Stimulated activated CD4-positive, alpha-beta T cell treated with anti-CD3 and anti-CD28 coated beads, TNF-alpha, amount 100 ng/mL, for 1 hour (primary cell): ENCODE results near the gene TMEM54.
"Not testable (repeated sequence)": the region's sequence is repeated elsewhere in the genome, so short reads cannot be mapped to it uniquely, and the experiment has no call there.

Source experiments
- DNase-seq, 3 donors: peaks; one replicate each; pipeline ENCODE4 v3.0.0-alpha.2; 2020; ENCODE audit warnings: low read depth in 3 of 3, low spot score in 1 of 3

The TMEM54 gene

GRCh38 chr1:32919811-32920733, 18.9 kb upstream of the TMEM54 start:
- no peak for DNase-seq

- no peak for DNase-seq
These were observed 17.0 kb upstream of the TMEM54 start for GRCh38 chr1:32918179-32918578.

- DNase-seq: no peak
These were observed 16.3 kb upstream of the TMEM54 start for GRCh38 chr1:32917521-32917920.

GRCh38 chr1:32915766-32916706, 14.8 kb upstream of the TMEM54 start:
- DNase-seq: no peak

- DNase-seq: no peak
These were observed 9.1 kb upstream of the TMEM54 start for GRCh38 chr1:32910319-32910718.

GRCh38 chr1:32907435-32907834, 6.2 kb upstream of the TMEM54 start:
- DNase-seq: no peak

DNA sequence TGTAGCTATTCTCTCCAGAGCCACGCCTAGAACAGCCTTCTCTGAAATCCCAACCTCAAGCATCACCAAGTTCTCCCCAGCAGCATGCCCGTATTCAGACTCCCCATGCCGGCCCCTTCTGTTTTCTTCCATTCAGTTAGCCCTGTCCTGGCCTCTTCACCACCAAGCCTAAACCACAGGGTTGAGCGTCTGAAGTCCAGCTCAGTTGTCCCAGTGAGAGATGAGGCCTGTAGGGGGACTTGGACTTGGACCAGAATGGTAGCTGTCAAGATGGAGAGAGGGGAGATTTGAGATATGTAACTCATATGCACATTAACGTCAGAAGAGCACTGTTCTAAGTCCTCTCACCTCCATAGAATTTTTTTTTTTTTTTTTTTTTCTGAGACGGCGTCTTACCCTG, 5.5 kb upstream of the TMEM54 start:
- no peak for DNase-seq

GRCh38 chr1:32905588-32905987, 4.4 kb upstream of the TMEM54 start:
- DNase-seq: not testable (repeated sequence)

GRCh38 chr1:32904797-32905196, 3.6 kb upstream of the TMEM54 start:
- DNase-seq: no peak

- no peak for DNase-seq
These were observed 3.0 kb upstream of the TMEM54 start for GRCh38 chr1:32903991-32904785.

DNA sequence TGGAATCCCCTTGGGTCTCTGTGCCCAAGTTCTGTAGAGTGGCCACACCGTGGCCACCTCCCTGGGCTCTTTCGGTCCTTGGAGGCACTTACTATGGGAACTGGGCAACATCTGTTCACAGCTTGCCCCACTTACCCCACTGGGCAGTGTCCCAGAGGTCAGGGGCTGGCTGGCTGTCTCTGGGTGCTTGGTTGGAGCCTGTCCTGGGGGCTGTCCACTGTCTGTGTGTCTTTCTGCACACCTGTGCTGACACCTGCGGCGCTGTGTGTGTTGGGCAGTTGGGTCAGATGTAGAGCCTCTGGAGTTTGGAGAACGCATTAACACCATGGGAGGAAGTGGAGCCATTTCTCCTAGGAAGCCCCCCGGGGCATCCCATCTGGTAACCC, 1.3 kb upstream of the TMEM54 start:
- DNase-seq: no peak

DNA sequence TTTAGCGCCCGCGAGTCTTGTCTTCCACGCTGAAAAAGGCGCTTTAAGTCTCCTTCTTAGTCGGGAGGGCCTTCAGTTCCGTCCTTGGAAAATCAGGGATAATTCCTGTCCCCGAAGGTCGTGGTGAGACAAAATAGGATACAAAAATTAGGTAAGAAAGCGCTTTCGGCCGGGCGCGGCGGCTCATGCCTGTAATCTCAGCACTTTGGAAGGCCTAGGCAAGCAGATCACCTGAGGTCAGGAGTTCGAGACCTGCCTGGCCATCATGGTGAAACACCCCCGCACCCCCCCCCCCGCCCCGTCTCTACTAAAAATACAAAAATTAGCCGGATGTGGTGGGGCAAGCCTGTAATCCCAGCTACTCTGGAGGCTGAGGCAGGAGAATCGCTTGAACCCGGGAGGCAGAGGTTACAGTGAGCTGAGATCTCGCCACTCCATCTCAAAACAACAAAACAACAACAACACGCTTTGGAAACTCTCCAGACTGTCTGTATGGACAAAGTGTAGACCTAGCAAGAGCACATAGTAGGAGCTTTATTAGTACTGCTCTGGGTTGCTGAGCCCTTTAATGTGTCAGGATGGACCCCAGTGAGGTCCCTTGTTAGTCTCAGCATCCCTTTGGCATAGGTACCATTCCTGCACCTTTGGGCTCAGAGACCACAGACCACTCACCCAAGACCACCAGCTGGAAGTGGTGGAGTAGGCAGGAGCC, 790 bp upstream of the TMEM54 start:
- no peak for DNase-seq

DNA sequence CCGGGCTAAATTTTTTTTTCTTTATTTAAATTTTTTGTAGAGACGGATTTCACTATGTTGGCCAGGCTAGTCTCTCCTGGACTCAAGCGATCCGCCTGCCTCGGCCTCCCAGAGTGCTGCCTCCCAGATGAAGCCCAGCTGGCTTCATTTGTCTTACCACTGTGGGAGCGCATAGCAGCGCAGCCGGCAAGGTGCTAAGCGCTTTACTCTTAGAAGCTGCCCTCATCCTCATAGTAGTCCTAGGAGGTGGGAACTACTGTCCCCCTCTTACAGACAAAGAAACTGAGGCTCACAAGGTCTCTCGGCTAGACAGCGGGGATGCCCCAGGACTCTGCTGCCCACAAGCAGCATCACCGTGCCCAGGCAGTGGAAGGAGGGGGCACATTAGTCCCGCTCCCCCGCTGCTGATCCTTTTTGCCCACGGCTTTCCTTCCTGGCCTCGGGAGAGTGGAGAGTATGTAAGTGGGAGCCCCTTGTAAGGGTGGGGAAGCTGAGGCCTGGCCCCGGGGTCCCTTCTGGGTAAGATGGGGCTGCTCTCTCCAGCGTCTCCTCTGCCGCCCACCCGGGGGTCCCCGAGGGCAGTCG, 726 bp downstream of the TMEM54 start:
- no peak for DNase-seq

- DNase-seq: no peak
These were observed 1.4 kb downstream of the TMEM54 start for GRCh38 chr1:32899586-32900296.

- no peak for DNase-seq
These were observed 2.2 kb downstream of the TMEM54 start for GRCh38 chr1:32898958-32899357.

- no peak for DNase-seq
These were observed 3.1 kb downstream of the TMEM54 start for GRCh38 chr1:32898056-32898455.

DNA sequence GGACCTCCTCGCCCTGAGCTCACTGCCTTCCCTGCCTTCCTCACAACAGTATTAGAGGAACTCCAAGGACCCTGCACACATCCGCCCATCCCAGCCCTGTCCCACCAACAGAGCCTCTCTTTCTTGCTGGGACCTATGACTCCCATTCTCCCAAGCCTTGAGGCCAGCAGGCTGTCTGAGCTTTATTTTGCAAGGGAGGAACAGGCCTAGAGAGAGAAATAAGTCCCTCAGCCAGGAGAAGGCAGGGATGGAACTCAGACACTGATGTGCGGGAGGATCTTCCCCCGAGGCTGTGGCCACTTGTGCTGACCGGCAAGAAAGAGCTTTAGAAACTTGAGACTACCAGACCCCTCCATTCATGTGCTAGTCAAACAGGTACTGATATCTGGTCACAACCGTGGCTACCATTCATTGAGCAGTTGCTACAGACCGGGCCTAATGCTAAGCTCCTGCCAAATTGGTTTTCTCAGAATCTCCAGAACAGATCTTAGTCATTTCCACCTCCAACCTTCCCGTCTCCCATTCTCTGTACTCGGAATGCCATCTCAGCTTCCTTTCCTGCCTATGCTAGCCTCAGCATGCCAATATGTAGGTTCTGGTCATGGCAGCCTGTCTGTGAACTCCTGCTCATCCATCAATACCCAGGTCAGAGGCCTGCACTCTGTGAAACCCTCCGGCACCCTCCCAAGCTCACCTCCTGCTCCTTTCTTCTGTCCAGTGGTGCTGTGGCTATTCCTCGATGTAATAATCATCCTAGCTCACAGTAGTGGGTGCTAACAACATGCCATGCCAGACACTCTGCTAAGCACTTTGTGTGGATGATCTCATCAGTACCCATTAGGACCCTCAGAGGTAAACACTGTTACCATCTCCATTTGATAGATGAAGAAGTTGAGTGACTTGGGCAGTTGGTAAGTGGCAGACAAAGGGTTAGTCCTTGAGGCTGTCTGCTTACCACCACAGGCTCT, 3.8 kb downstream of the TMEM54 start:
- no peak for DNase-seq

DNA sequence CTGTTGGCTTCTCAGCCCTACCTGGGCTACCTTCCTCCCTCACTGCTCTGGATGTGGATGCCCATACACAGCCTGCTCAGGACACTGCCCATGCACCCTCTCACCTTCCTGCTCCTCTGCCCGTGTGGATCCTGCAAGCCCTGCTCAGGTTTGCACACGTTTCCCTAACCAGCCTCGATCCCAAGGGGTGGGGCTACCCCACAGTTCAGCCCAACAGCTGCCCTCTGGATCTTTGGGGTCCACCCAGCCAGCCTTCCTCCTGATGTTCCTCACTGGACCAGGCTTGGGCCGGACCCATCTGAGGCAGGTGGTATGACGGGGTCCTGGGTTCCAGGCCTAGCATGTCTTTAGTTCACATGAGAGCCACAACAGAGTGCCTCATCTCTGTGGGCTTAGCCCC, 4.7 kb downstream of the TMEM54 start:
- DNase-seq: no peak
